Measurements from ENCODE around the gene PRDX6.

DNA sequence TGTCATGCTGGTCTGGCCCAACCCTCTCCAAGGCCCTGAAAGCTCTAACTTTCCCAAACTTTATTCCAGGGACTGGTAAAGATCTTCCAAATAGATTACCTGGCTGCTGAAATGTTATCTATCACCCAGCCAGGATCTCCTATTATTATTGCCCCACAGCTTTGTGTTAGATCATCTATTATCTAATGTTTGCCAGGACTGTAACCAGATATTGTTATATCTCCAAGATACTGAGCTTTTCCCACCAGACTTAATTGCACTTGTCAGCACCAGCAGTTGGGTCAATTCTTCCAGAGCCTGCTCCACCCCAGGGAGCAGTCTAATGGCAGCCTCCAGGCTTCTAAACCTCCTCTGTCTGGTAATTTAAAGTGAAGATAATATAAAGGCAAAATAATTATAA is 59.1 kb downstream of the PRDX6 start:
- TF ChIP-seq, protein P1, sequence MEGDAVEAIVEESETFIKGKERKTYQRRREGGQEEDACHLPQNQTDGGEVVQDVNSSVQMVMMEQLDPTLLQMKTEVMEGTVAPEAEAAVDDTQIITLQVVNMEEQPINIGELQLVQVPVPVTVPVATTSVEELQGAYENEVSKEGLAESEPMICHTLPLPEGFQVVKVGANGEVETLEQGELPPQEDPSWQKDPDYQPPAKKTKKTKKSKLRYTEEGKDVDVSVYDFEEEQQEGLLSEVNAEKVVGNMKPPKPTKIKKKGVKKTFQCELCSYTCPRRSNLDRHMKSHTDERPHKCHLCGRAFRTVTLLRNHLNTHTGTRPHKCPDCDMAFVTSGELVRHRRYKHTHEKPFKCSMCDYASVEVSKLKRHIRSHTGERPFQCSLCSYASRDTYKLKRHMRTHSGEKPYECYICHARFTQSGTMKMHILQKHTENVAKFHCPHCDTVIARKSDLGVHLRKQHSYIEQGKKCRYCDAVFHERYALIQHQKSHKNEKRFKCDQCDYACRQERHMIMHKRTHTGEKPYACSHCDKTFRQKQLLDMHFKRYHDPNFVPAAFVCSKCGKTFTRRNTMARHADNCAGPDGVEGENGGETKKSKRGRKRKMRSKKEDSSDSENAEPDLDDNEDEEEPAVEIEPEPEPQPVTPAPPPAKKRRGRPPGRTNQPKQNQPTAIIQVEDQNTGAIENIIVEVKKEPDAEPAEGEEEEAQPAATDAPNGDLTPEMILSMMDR (IDR thresholded peaks at IDR 0.05), result no peak
- TF ChIP-seq POLR2AphosphoS5 (IDR thresholded peaks at IDR 0.05), result no peak
